GM19395 (cell line): ENCODE results near the gene ZNF740.
"Not testable (repeated sequence)": the region's sequence is repeated elsewhere in the genome, so short reads cannot be mapped to it uniquely, and the experiment has no call there.

ENCODE experiments used
- ATAC-seq: cut with Tn5 transposase; IDR thresholded peaks from one replicate; pipeline ENCODE4 v1.9.1; 2021; ENCODE audit warnings: mild to moderate bottlenecking, moderate library complexity; ENCODE audit not compliant: unreplicated experiment

The ZNF740 gene

GRCh38 chr12:53172352-53172751, 8.2 kb upstream of the ZNF740 start:
- ATAC-seq = no peak

- no peak for ATAC-seq
Observed at GRCh38 chr12:53173085-53173715, 7.3 kb upstream of the ZNF740 start.

GRCh38 chr12:53174881-53175491, 5.5 kb upstream of the ZNF740 start:
- no peak for ATAC-seq

- ATAC-seq = no peak
Observed at GRCh38 chr12:53176750-53177149, 3.8 kb upstream of the ZNF740 start.

- ATAC-seq = not testable (repeated sequence)
Observed at GRCh38 chr12:53177447-53177846, 3.1 kb upstream of the ZNF740 start.

GRCh38 chr12:53178803-53179202, 1.7 kb upstream of the ZNF740 start:
- ATAC-seq = not testable (repeated sequence)

GRCh38 chr12:53179687-53180219, 769 bp upstream of the ZNF740 start:
- ATAC-seq = peak; percentile 23

GRCh38 chr12:53180931-53181645, 566 bp downstream of the ZNF740 start:
- peak; percentile 52 for ATAC-seq

GRCh38 chr12:53181935-53182334, 1.4 kb downstream of the ZNF740 start:
- no peak for ATAC-seq

- ATAC-seq = no peak
Observed at GRCh38 chr12:53182903-53183302, 2.4 kb downstream of the ZNF740 start.

GRCh38 chr12:53184828-53185227, 4.3 kb downstream of the ZNF740 start:
- ATAC-seq = no peak

- ATAC-seq = no peak
Observed at GRCh38 chr12:53185582-53186153, 5.1 kb downstream of the ZNF740 start.

GRCh38 chr12:53186745-53187144, 6.2 kb downstream of the ZNF740 start:
- ATAC-seq = no peak

GRCh38 chr12:53187145-53187899, 6.8 kb downstream of the ZNF740 start:
- no peak for ATAC-seq

- ATAC-seq = no peak
Observed at GRCh38 chr12:53190108-53190729, 9.7 kb downstream of the ZNF740 start.

GRCh38 chr12:53191096-53191884, 10.8 kb downstream of the ZNF740 start:
- no peak for ATAC-seq

GRCh38 chr12:53191885-53192530, 11.5 kb downstream of the ZNF740 start:
- no peak for ATAC-seq

GRCh38 chr12:53192531-53193021, 12.1 kb downstream of the ZNF740 start:
- ATAC-seq = no peak

GRCh38 chr12:53193040-53193439, 12.5 kb downstream of the ZNF740 start:
- no peak for ATAC-seq
